Germinal center (tissue), 1 donor: Measurements from ENCODE around the gene FGF1.

ENCODE experiments used
- DNase-seq: peaks from one replicate; pipeline ENCODE4 v3.0.0; 2012; ENCODE audit warnings: mixed read lengths, low spot score

Gene FGF1

GRCh38 chr5:142572006-142572405, 113.9 kb downstream of the FGF1 start:
- DNase-seq, result no peak

GRCh38 chr5:142571371-142571770, 114.5 kb downstream of the FGF1 start:
- no peak for DNase-seq

- no peak for DNase-seq
These were observed 116.0 kb downstream of the FGF1 start for GRCh38 chr5:142569905-142570304.

- no peak for DNase-seq
These were observed 116.9 kb downstream of the FGF1 start for GRCh38 chr5:142568996-142569335.

- no peak for DNase-seq
These were observed 117.5 kb downstream of the FGF1 start for GRCh38 chr5:142568283-142568995.

GRCh38 chr5:142561486-142562097, 124.3 kb downstream of the FGF1 start:
- DNase-seq, result no peak

GRCh38 chr5:142561029-142561428, 124.9 kb downstream of the FGF1 start:
- DNase-seq, result no peak

- DNase-seq, result no peak
These were observed 133.8 kb downstream of the FGF1 start for GRCh38 chr5:142552107-142552506.

- no peak for DNase-seq
These were observed 134.4 kb downstream of the FGF1 start for GRCh38 chr5:142551338-142552067.

GRCh38 chr5:142550471-142550870, 135.4 kb downstream of the FGF1 start:
- DNase-seq, result no peak

- no peak for DNase-seq
These were observed 136.1 kb downstream of the FGF1 start for GRCh38 chr5:142549834-142550233.

- DNase-seq, result peak; percentile 28
These were observed 137.1 kb downstream of the FGF1 start for GRCh38 chr5:142548739-142549275.

GRCh38 chr5:142547445-142548380, 138.2 kb downstream of the FGF1 start:
- DNase-seq, result no peak

- DNase-seq, result no peak
These were observed 140.1 kb downstream of the FGF1 start for GRCh38 chr5:142545650-142546322.

GRCh38 chr5:142544946-142545649, 140.8 kb downstream of the FGF1 start:
- no peak for DNase-seq

- DNase-seq, result no peak
These were observed 141.7 kb downstream of the FGF1 start for GRCh38 chr5:142544071-142544753.

- DNase-seq, result no peak
These were observed 143.0 kb downstream of the FGF1 start for GRCh38 chr5:142542906-142543305.
